Measurements from ENCODE around the gene CPHXL2. TPM values are rescaled to one million over a fixed set of nuclear protein-coding genes. Genes with fewer than 3 reads are reported as not detected.

Gene CPHXL2
- not detected for total RNA-seq

GRCh38 chr16:75676909-75677308 is at the start of gene CPHXL2:
CPHXL2 (minus strand) TSS chr16:75677009; CDS start chr16:75676999, 10 bp downstream.

GRCh38 chr16:75726390-75726789 is 49.6 kb upstream of the CPHXL2 start, which contains the start of gene CPHXL:
CPHXL (minus strand) TSS chr16:75726490; CDS start chr16:75726442, 48 bp downstream.

GRCh38 chr16:75701361-75701760 is 24.6 kb upstream of the CPHXL2 start, which contains the start of gene DUXB:
DUXB (minus strand) TSS chr16:75701461; CDS start chr16:75701418, 43 bp downstream.

GRCh38 chr16:75647492-75648264 is 29.1 kb downstream of the CPHXL2 start, which contains the start of the genes KARS1 and TERF2IP:
KARS1 (minus strand) TSS chr16:75647665; CDS start chr16:75647639, 26 bp downstream.
TERF2IP (plus strand) TSS chr16:75647773; CDS start chr16:75647883, 110 bp downstream.

GRCh38 chr16:75622761-75623605 is 53.8 kb downstream of the CPHXL2 start, which contains the start of gene ADAT1:
ADAT1 (minus strand) TSS chr16:75623281; CDS start chr16:75620799, 2,482 bp downstream.

Small RNAs within 50 kb of the gene (small RNA-seq; reads per million reads assigned to genes)
- not detected for gene RN7SL520P

Other genes with a start within 250 kb of the CPHXL2 start
- 68.7 TPM for gene CFDP1, start 243.5 kb downstream of the CPHXL2 start, total RNA-seq
- gene TMEM170A, start 212.3 kb downstream of the CPHXL2 start, total RNA-seq = 48.9 TPM
- gene CHST6, start 181.6 kb downstream of the CPHXL2 start, total RNA-seq = 5.3 TPM
- gene CHST5, start 140.9 kb downstream of the CPHXL2 start, total RNA-seq = 0.92 TPM
- gene TMEM231, start 120.8 kb downstream of the CPHXL2 start, total RNA-seq = 33.4 TPM
- 140 TPM for gene GABARAPL2, start 110.6 kb downstream of the CPHXL2 start, total RNA-seq
- gene ADAT1, start 53.7 kb downstream of the CPHXL2 start, total RNA-seq = 58.4 TPM
- gene KARS1, start 29.3 kb downstream of the CPHXL2 start, total RNA-seq = 95.5 TPM
- 167 TPM for gene TERF2IP, start 29.2 kb downstream of the CPHXL2 start, total RNA-seq
- not detected for gene DUXB, start 24.5 kb upstream of the CPHXL2 start, total RNA-seq
- gene CPHXL, start 49.5 kb upstream of the CPHXL2 start, total RNA-seq = not detected